H9 (cell line): ENCODE data around the gene TMCC2. TPM values are rescaled to one million over a fixed set of nuclear protein-coding genes. Genes with fewer than 3 reads are reported as not detected.

Experiments used
- DNase-seq: peaks from one replicate; pipeline ENCODE4 v3.0.0-alpha.2; 2017
- H2AFZ ChIP-seq: one replicate; pipeline ENCODE4 v1.6.1; 2013; ENCODE audit warnings: mild to moderate bottlenecking, low read length, control low read depth, moderate library complexity
- H2AK5ac ChIP-seq: 2 replicates; pipeline ENCODE4 v1.6.1; 2013; ENCODE audit warnings: low read length, control low read depth, mixed read lengths; ENCODE audit not compliant: insufficient read length
- H2BK120ac ChIP-seq: one replicate; pipeline ENCODE4 v1.6.1; 2013; ENCODE audit warnings: low read depth, mild to moderate bottlenecking, low read length, control low read depth, inconsistent platforms; ENCODE audit not compliant: poor library complexity, severe bottlenecking
- H2BK12ac ChIP-seq: 2 replicates; pipeline ENCODE4 v1.6.1; 2013; ENCODE audit warnings: low read length, control low read depth, mixed read lengths, low read depth; ENCODE audit not compliant: insufficient read length
- H2BK15ac ChIP-seq: 2 replicates; pipeline ENCODE4 v1.6.1; 2013; ENCODE audit warnings: low read depth, low read length, control low read depth
- H2BK20ac ChIP-seq: one replicate; pipeline ENCODE4 v1.6.1; 2013; ENCODE audit warnings: low read depth, mild to moderate bottlenecking, low read length, control low read depth, inconsistent platforms; ENCODE audit not compliant: poor library complexity, severe bottlenecking
- H2BK5ac ChIP-seq: 2 replicates; pipeline ENCODE4 v1.6.1; 2013; ENCODE audit warnings: low read length, control low read depth, mixed read lengths; ENCODE audit not compliant: insufficient read length
- H3K14ac ChIP-seq: 2 replicates; pipeline ENCODE4 v1.6.1; 2013; ENCODE audit warnings: low read length, control low read depth; ENCODE audit not compliant: insufficient read depth
- H3K18ac ChIP-seq: 2 replicates; pipeline ENCODE4 v1.6.1; 2013; ENCODE audit warnings: low read depth, mild to moderate bottlenecking, mixed read lengths, low read length, control low read depth; ENCODE audit not compliant: insufficient read length
- H3K23ac ChIP-seq: 2 replicates; pipeline ENCODE4 v1.6.1; 2013; ENCODE audit warnings: low read length, control low read depth, mixed read lengths, low read depth; ENCODE audit not compliant: insufficient read length
- H3K23me2 ChIP-seq: 2 replicates; pipeline ENCODE4 v1.6.1; 2013; ENCODE audit warnings: low read depth, mild to moderate bottlenecking, mixed read lengths, low read length, control low read depth; ENCODE audit not compliant: insufficient read length, poor library complexity, severe bottlenecking
- H3K27ac ChIP-seq: 2 replicates; pipeline ENCODE4 v1.5.1; 2013; ENCODE audit warnings: low read length, control low read depth, mixed read lengths, low read depth; ENCODE audit not compliant: insufficient read length
- H3K27me3 ChIP-seq: 2 replicates; pipeline ENCODE4 v1.6.1; 2013; ENCODE audit warnings: low read length, control low read depth, inconsistent platforms; ENCODE audit not compliant: insufficient read depth
- H3K4ac ChIP-seq: 2 replicates; pipeline ENCODE4 v1.6.1; 2013; ENCODE audit warnings: low read depth, mild to moderate bottlenecking, control low read depth, inconsistent platforms, low read length, moderate library complexity
- H3K4me1 ChIP-seq: 2 replicates; pipeline ENCODE4 v1.6.1; 2013; ENCODE audit warnings: low read length, control low read depth, inconsistent platforms; ENCODE audit not compliant: insufficient read depth
- H3K4me2 ChIP-seq: 2 replicates; pipeline ENCODE4 v1.6.1; 2013; ENCODE audit warnings: low read length, control low read depth, mixed read lengths; ENCODE audit not compliant: insufficient read length, insufficient read depth
- H3K56ac ChIP-seq: 2 replicates; pipeline ENCODE4 v1.6.1; 2013; ENCODE audit warnings: low read depth, mild to moderate bottlenecking, mixed read lengths, low read length, control low read depth; ENCODE audit not compliant: insufficient read length
- H3K79me1 ChIP-seq: 2 replicates; pipeline ENCODE4 v1.6.1; 2013; ENCODE audit warnings: low read depth, mild to moderate bottlenecking, moderate library complexity, low read length, control low read depth, inconsistent platforms; ENCODE audit not compliant: insufficient read depth, poor library complexity, severe bottlenecking
- H3K79me2 ChIP-seq: 2 replicates; pipeline ENCODE4 v1.6.1; 2013; ENCODE audit warnings: low read length, control low read depth, inconsistent platforms; ENCODE audit not compliant: insufficient read depth
- H3K9ac ChIP-seq: 2 replicates; pipeline ENCODE4 v1.6.1; 2013; ENCODE audit warnings: low read length, control low read depth, mixed read lengths; ENCODE audit not compliant: insufficient read length; ENCODE audit errors: extremely low read depth
- H3K9me3 ChIP-seq: one replicate; pipeline ENCODE4 v1.6.1; 2013; ENCODE audit warnings: low read depth, low read length, inconsistent platforms; ENCODE audit not compliant: control insufficient read depth
- H3T11ph ChIP-seq: one replicate; pipeline ENCODE4 v1.6.1; 2013; ENCODE audit warnings: mild to moderate bottlenecking, low read length, control low read depth, inconsistent platforms
- H4K20me1 ChIP-seq: one replicate; pipeline ENCODE4 v1.6.1; 2013; ENCODE audit not compliant: control insufficient read depth, insufficient read length, insufficient read depth
- H4K5ac ChIP-seq: 2 replicates; pipeline ENCODE4 v1.6.1; 2013; ENCODE audit warnings: low read depth, mild to moderate bottlenecking, mixed read lengths, low read length, control low read depth; ENCODE audit not compliant: insufficient read length
- H4K8ac ChIP-seq: replicated peaks from 2 replicates; pipeline ENCODE4 v1.6.1; 2013; ENCODE audit warnings: low read length, control low read depth, mixed read lengths, low read depth; ENCODE audit not compliant: insufficient read length
- H4K91ac ChIP-seq: 2 replicates; pipeline ENCODE4 v1.6.1; 2013; ENCODE audit warnings: low read depth, mild to moderate bottlenecking, moderate library complexity, mixed read lengths, low read length, control low read depth; ENCODE audit not compliant: insufficient read length
- H3K27ac Mint-ChIP-seq, 3 experiments: 2 replicates in 2 of 3; 3 replicates in 1 of 3; pipeline ENCODE4 v1.8.0; 2020 to 2021; ENCODE audit warnings: mixed read lengths in 3 of 3, mild to moderate bottlenecking in 1 of 3, moderate library complexity in 1 of 3
- H3K27me3 Mint-ChIP-seq: 2 replicates; pipeline ENCODE4 v1.8.0; 2021; ENCODE audit warnings: low read depth, mild to moderate bottlenecking, moderate library complexity, mixed read lengths
- H3K36me3 Mint-ChIP-seq, 3 experiments: 2 replicates in 2 of 3; 3 replicates in 1 of 3; pipeline ENCODE4 v1.8.0; 2020 to 2021; ENCODE audit warnings: low read depth in 3 of 3, mixed read lengths in 3 of 3; ENCODE audit not compliant: insufficient read depth in 1 of 3
- H3K4me1 Mint-ChIP-seq, 2 experiments: 2 replicates each; pipeline ENCODE4 v1.8.0; 2020; ENCODE audit warnings: mixed read lengths in 2 of 2
- H3K4me3 Mint-ChIP-seq, 2 experiments: 2 replicates in 1 of 2; 3 replicates in 1 of 2; pipeline ENCODE4 v1.8.0; 2020 to 2021; ENCODE audit warnings: mild to moderate bottlenecking in 2 of 2, mixed read lengths in 2 of 2, moderate library complexity in 1 of 2
- H3K9me3 Mint-ChIP-seq, 2 experiments: 2 replicates in 1 of 2; 3 replicates in 1 of 2; pipeline ENCODE4 v1.8.0; 2020; ENCODE audit warnings: mild to moderate bottlenecking in 2 of 2, mixed read lengths in 2 of 2, moderate library complexity in 1 of 2
- WGBS: extraction: QIAGEN DNeasy Blood & Tissue Kit; methylation state at CpG from one replicate; pipeline ENCODE4 v1.1.7; 2013; ENCODE audit warnings: missing lambda C conversion rate, low lambda C conversion rate, mixed read lengths; ENCODE audit not compliant: insufficient read length; ENCODE audit errors: extremely low coverage; 5-methylcytosine and 5-hydroxymethylcytosine counted together
- total RNA-seq: library from RNA; stranded (reverse); gene quantifications from 2 replicates; pipeline ENCODE4 v1.2.1, GENCODE V29; 2021
- TF ChIP-seq, protein P1 (sequence below): fragments of 200-600 bp; sonication (generic); conservative IDR thresholded peaks from 3 replicates; pipeline ENCODE4 v1.8.0; 2021; ENCODE audit warnings: antibody characterized with exemption, mild to moderate bottlenecking

The TMCC2 gene
- total RNA-seq, 1 experiment from 2014 or later = 11.7 TPM

DNA sequence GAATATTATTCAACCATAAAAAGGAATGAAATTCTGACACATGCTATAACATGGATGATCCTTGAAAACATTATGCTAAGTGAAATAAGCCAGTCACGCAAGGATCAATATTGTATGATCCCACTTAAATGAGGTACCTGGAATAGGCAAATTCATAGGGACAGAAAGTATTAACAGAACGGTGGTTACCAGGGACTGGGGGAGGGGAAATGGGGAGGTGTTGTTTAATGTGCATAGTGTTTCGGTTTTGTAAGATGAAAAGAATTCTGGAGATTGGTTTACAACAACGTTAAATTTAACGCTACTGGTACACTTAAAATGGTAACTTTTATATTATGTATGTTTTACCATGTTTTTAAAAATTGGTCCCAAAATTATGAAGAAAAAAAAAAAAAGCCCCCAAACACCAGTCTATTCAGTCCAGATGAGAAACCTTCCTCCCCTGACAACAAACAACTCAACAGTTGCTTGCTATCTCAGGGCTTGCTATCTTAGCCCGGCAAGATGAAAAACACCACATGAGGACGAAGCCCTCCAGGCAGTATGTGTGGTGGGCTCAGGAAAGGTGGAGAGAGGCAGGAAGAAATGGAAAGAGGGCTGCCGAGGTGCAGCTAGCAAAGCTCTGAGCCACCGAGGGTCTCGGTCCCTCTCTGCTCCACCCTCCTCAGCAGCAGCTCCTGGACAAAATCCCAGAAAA, 85.3 kb downstream of the TMCC2 start:
- TF ChIP-seq, protein P1, sequence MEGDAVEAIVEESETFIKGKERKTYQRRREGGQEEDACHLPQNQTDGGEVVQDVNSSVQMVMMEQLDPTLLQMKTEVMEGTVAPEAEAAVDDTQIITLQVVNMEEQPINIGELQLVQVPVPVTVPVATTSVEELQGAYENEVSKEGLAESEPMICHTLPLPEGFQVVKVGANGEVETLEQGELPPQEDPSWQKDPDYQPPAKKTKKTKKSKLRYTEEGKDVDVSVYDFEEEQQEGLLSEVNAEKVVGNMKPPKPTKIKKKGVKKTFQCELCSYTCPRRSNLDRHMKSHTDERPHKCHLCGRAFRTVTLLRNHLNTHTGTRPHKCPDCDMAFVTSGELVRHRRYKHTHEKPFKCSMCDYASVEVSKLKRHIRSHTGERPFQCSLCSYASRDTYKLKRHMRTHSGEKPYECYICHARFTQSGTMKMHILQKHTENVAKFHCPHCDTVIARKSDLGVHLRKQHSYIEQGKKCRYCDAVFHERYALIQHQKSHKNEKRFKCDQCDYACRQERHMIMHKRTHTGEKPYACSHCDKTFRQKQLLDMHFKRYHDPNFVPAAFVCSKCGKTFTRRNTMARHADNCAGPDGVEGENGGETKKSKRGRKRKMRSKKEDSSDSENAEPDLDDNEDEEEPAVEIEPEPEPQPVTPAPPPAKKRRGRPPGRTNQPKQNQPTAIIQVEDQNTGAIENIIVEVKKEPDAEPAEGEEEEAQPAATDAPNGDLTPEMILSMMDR = no peak
- Histone ChIP-seq H2BK5ac (no peak overlapping the region), H2AK5ac (no peak overlapping the region), H2AFZ (no peak overlapping the region), H3K14ac (peak overlapping the region; percentile 85; the same call in 1 of the 2 replicates), H3K4me2 (peak overlapping the region; percentile 23), H3K23me2 (peaks cover 3% of the 10 kb centered on the region), H3K27ac (peak overlapping the region; percentile 16), H3K18ac (peak overlapping the region; percentile 73), H3K27me3 (no peaks in the 10 kb centered on the region), H3K79me2 (peaks cover 22% of the 10 kb centered on the region; the same call in 1 of the 2 replicates), H2BK15ac (no peak overlapping the region), H3K79me1 (peaks cover 14% of the 10 kb centered on the region), H2BK120ac (no peak overlapping the region), H2BK12ac (peak overlapping the region; percentile 58), H4K91ac (peak overlapping the region; percentile 50), H3T11ph (no peak overlapping the region), H2BK20ac (no peak overlapping the region), H4K5ac (no peak overlapping the region), H3K9ac (no peak overlapping the region), H3K56ac (no peak overlapping the region), H3K4me1 (peaks cover 22% of the 10 kb centered on the region), H3K9me3 (no peaks in the 10 kb centered on the region), H3K4ac (no peak overlapping the region), H3K23ac (no peak overlapping the region), H4K8ac (no peak overlapping the region), H4K20me1 (no peaks in the 10 kb centered on the region)
- Mint-ChIP-seq H3K9me3 (no peaks in the 10 kb centered on the region), H3K27me3 (peaks cover 3% of the 10 kb centered on the region), H3K36me3 (peaks cover 22 to 50% (median 45%) of the 10 kb centered on the region in 3 experiments), H3K27ac (peak overlapping the region; percentile 98 to 100 (median 99)), H3K4me1 (peaks cover 63 to 64% of the 10 kb centered on the region in 2 experiments), H3K4me3 (peak overlapping the region; percentile 54 to 69; a peak in 4 of 5 replicates)
- no peak for DNase-seq
- no CpG with 5 or more reads among the region's 10 CpGs for WGBS
